Pons (tissue), 1 donor: ENCODE results near the gene TARS1.
A peak's percentile ranks its signal among the peaks of the same experiment; 100 is the strongest.

Experiments used
- DNase-seq: peaks from one replicate; pipeline ENCODE4 v3.0.0-alpha.2; 2016; ENCODE audit warnings: low spot score

Gene TARS1

GRCh38 chr5:33440482-33441240 is at the start of gene TARS1:
Gene TARS1 (plus strand): TSS chr5:33440965. CDS start chr5:33441087, 122 bp downstream.
- DNase-seq: peak; percentile 100

- no peak for DNase-seq
Observed at GRCh38 chr5:33398501-33398900, 42.3 kb upstream of the TARS1 start.

GRCh38 chr5:33400675-33401074 is 40.1 kb upstream of the TARS1 start:
- no peak for DNase-seq

- DNase-seq: no peak
Observed at GRCh38 chr5:33401482-33402390, 39.0 kb upstream of the TARS1 start.

- DNase-seq: no peak
Observed at GRCh38 chr5:33403187-33403586, 37.6 kb upstream of the TARS1 start.

GRCh38 chr5:33408816-33409215 is 31.9 kb upstream of the TARS1 start:
- no peak for DNase-seq

GRCh38 chr5:33409435-33410170 is 31.2 kb upstream of the TARS1 start:
- no peak for DNase-seq

- no peak for DNase-seq
Observed at GRCh38 chr5:33410221-33410620, 30.5 kb upstream of the TARS1 start.

GRCh38 chr5:33411498-33411897 is 29.3 kb upstream of the TARS1 start:
- DNase-seq: no peak

GRCh38 chr5:33415811-33416354 is 24.9 kb upstream of the TARS1 start:
- DNase-seq: no peak

- no peak for DNase-seq
Observed at GRCh38 chr5:33417632-33418031, 23.1 kb upstream of the TARS1 start.

GRCh38 chr5:33420946-33421345 is 19.8 kb upstream of the TARS1 start:
- no peak for DNase-seq

GRCh38 chr5:33422191-33422590 is 18.6 kb upstream of the TARS1 start:
- no peak for DNase-seq

- peak; percentile 31 for DNase-seq
Observed at GRCh38 chr5:33423018-33423630, 17.6 kb upstream of the TARS1 start.

GRCh38 chr5:33425314-33425713 is 15.5 kb upstream of the TARS1 start:
- DNase-seq: no peak

- DNase-seq: no peak
Observed at GRCh38 chr5:33430983-33431382, 9.8 kb upstream of the TARS1 start.

GRCh38 chr5:33432656-33433055 is 8.1 kb upstream of the TARS1 start:
- DNase-seq: no peak

- no peak for DNase-seq
Observed at GRCh38 chr5:33433303-33434240, 7.2 kb upstream of the TARS1 start.

- peak; percentile 86 for DNase-seq
Observed at GRCh38 chr5:33435893-33436490, 4.8 kb upstream of the TARS1 start.

GRCh38 chr5:33438996-33439395 is 1.8 kb upstream of the TARS1 start:
- DNase-seq: no peak
